Keratinocyte (primary cell): ENCODE measurements around the gene RNF115. TPM values are rescaled to one million over a fixed set of nuclear protein-coding genes. Genes with fewer than 3 reads are reported as not detected.

Experiments used
- DNase-seq: peaks from one replicate; pipeline ENCODE4 v3.0.0-alpha.2; 2011; ENCODE audit warnings: low read depth, missing footprints, low spot score
- FAIRE-seq: peaks from 2 replicates; lab custom pipeline; 2011; peaks lifted over from hg19 to GRCh38; lab: Jason Lieb, UNC
- H2AFZ ChIP-seq: 2 replicates; pipeline ENCODE4 v1.6.0; 2012; ENCODE audit warnings: low read length, control low read depth, inconsistent platforms; ENCODE audit not compliant: control insufficient read depth
- H3K27ac ChIP-seq: 2 replicates; pipeline ENCODE4 v1.5.1; 2011; ENCODE audit warnings: low read length; ENCODE audit not compliant: control insufficient read depth, insufficient read depth
- H3K27me3 ChIP-seq: 3 replicates; pipeline ENCODE4 v1.6.0; 2011; ENCODE audit warnings: low read length; ENCODE audit not compliant: control insufficient read depth, insufficient read depth; ENCODE audit errors: extremely low read depth
- H3K36me3 ChIP-seq, 2 experiments: 2 replicates in 1 of 2; 3 replicates in 1 of 2; pipeline ENCODE4 v1.5.1; 2011; ENCODE audit warnings: low read length in 2 of 2, mild to moderate bottlenecking in 1 of 2; ENCODE audit not compliant: control insufficient read depth in 2 of 2, insufficient read depth in 2 of 2; ENCODE audit errors: extremely low read depth in 1 of 2
- H3K4me1 ChIP-seq: 3 replicates; pipeline ENCODE4 v1.5.1; 2011; ENCODE audit warnings: low read length; ENCODE audit not compliant: control insufficient read depth, insufficient read depth; ENCODE audit errors: extremely low read depth
- H3K4me2 ChIP-seq: 3 replicates; pipeline ENCODE4 v1.6.0; 2011; ENCODE audit warnings: low read depth, low read length; ENCODE audit not compliant: control insufficient read depth, insufficient read depth; ENCODE audit errors: extremely low read depth
- H3K4me3 ChIP-seq, 3 experiments: fragments of 200-600 bp in 1 of 3; sonication (generic) in 1 of 3; 2 replicates in 2 of 3; 3 replicates in 1 of 3; pipeline ENCODE4 v1.5.1; 2011 to 2016; ENCODE audit warnings: low read length in 3 of 3, mild to moderate bottlenecking in 3 of 3, control low read depth in 2 of 3, inconsistent platforms in 1 of 3, low read depth in 1 of 3, mixed read lengths in 1 of 3, mixed run types in 1 of 3, moderate library complexity in 1 of 3; ENCODE audit not compliant: control insufficient read depth in 2 of 3, insufficient read depth in 2 of 3; ENCODE audit errors: extremely low read depth in 1 of 3
- H3K79me2 ChIP-seq: 2 replicates; pipeline ENCODE4 v1.6.0; 2012; ENCODE audit warnings: low read length; ENCODE audit not compliant: control insufficient read depth, insufficient read depth
- H3K9ac ChIP-seq: 3 replicates; pipeline ENCODE4 v1.6.0; 2011; ENCODE audit warnings: low read length; ENCODE audit not compliant: control insufficient read depth, insufficient read depth; ENCODE audit errors: extremely low read depth
- H3K9me1 ChIP-seq: 3 replicates; pipeline ENCODE4 v1.6.0; 2011; ENCODE audit warnings: low read length; ENCODE audit not compliant: control insufficient read depth, insufficient read depth; ENCODE audit errors: extremely low read depth
- H3K9me3 ChIP-seq: 2 replicates; pipeline ENCODE4 v1.5.1; 2012; ENCODE audit warnings: low read depth, low read length; ENCODE audit not compliant: control insufficient read depth
- H4K20me1 ChIP-seq: 3 replicates; pipeline ENCODE4 v1.6.0; 2011; ENCODE audit warnings: low read length; ENCODE audit not compliant: control insufficient read depth, insufficient read depth; ENCODE audit errors: extremely low read depth
- CTCF ChIP-seq, 3 experiments: IDR thresholded peaks in 1 of 3; conservative IDR thresholded peaks in 1 of 3; optimal IDR thresholded peaks in 1 of 3; 2 replicates in 2 of 3; 3 replicates in 1 of 3; pipeline versions ENCODE3 to v1.5.1; 2011; ENCODE audit warnings: low read length in 3 of 3, mild to moderate bottlenecking in 3 of 3, moderate library complexity in 2 of 3, control low read depth in 1 of 3, inconsistent platforms in 1 of 3; ENCODE audit not compliant: insufficient read depth in 2 of 3; ENCODE audit errors: extremely low read depth in 1 of 3
- EZH2 ChIP-seq: IDR thresholded peaks from one replicate; pipeline ENCODE4 v1.6.1; 2012; ENCODE audit warnings: inconsistent platforms, mild to moderate bottlenecking, low read length, moderate library complexity
- dilution Hi-C: fragments of 300-500 bp; cut with MboI; formaldehyde crosslinking; loops from one replicate; pipeline ENCODE4 v1.7.0; 2020; ENCODE audit warnings: low sequenced_read_pairs; ENCODE audit not compliant: extremely low pct_ligation_motif_present
- polyA plus RNA-seq, 5 experiments: library from polyadenylated mRNA; depleted of rRNA in 3 of 5; stranded (reverse) in 3 of 5; stranded (forward) in 1 of 5; unstranded in 1 of 5; fragments of >200 nt; gene quantifications; 1 replicate in 1 of 5; 2 replicates in 3 of 5; 3 replicates in 1 of 5; pipeline versions ENCODE4 v1.2.1 to v1.2.3, GENCODE V29; 2011 to 2012; ENCODE audit warnings: missing spikeins in 2 of 5, low read depth in 1 of 5, low replicate concordance in 1 of 5

The RNF115 gene
- polyA plus RNA-seq, 1 donor (not counting 4 experiments of a cell fraction or from before 2014, with no cell fraction given), result 10.1 TPM

- Histone ChIP-seq H3K9me3 (no peaks in the 10 kb centered on the region), H4K20me1 (no peaks in the 10 kb centered on the region), H2AFZ (no peak overlapping the region), H3K36me3 (peaks cover 0 to 1% of the 10 kb centered on the region in 2 experiments), H3K9ac (no peak overlapping the region), H3K4me1 (peaks cover 16% of the 10 kb centered on the region), H3K27me3 (no peaks in the 10 kb centered on the region), H3K4me3 (no peak overlapping the region), H3K79me2 (peaks cover 32% of the 10 kb centered on the region), H3K4me2 (no peak overlapping the region), H3K9me1 (no peaks in the 10 kb centered on the region), H3K27ac (no peak overlapping the region)
- no peak for DNase-seq
- TF ChIP-seq EZH2, result no peak
- FAIRE-seq, result no peak
- dilution Hi-C loops, result no loop called here
Observed at GRCh38 chr1:145804235-145805045, 19.5 kb downstream of the RNF115 start.

- H3K27me3 ChIP-seq, result no peaks in the 10 kb centered on the region
- H3K79me2 ChIP-seq, result peaks cover 18% of the 10 kb centered on the region
- TF ChIP-seq EZH2 (no peak), CTCF (optimal IDR thresholded peaks at IDR 0.05 in 1 of 3, IDR thresholded peaks at IDR 0.05 in 1 of 3, conservative IDR thresholded peaks at IDR 0.05 in 1 of 3; ENCODE audit: extremely low read depth in 1 of 3, insufficient read depth in 2 of 3, low read length in 3 of 3) (no peak)
- peaks cover 16% of the 10 kb centered on the region for H3K4me1 ChIP-seq
- DNase-seq, result no peak
- H4K20me1 ChIP-seq, result no peaks in the 10 kb centered on the region
- H3K27ac ChIP-seq, result no peak overlapping the region
- no peaks in the 10 kb centered on the region for H3K36me3 ChIP-seq
- no peak overlapping the region for H3K9ac ChIP-seq
- H2AFZ ChIP-seq, result no peak overlapping the region
- peaks cover 4% of the 10 kb centered on the region for H3K9me3 ChIP-seq
- H3K4me3 ChIP-seq, result no peak overlapping the region
- no peak overlapping the region for H3K4me2 ChIP-seq
- no peak for FAIRE-seq
- dilution Hi-C loops, result no loop called here
- no peaks in the 10 kb centered on the region for H3K9me1 ChIP-seq
Observed at GRCh38 chr1:145799806-145800205, 24.1 kb downstream of the RNF115 start.
